Uterus (tissue), 2 donors: ENCODE data around the gene CIRBP.

Experiments
- POLR2A ChIP-seq, 2 donors: fragments of 450-650 bp; IDR thresholded peaks; one replicate each; pipeline ENCODE4 v1.6.1; 2016; ENCODE audit warnings: antibody characterized with exemption in 2 of 2, mild to moderate bottlenecking in 1 of 2, moderate library complexity in 1 of 2
- TF ChIP-seq, protein P1 (sequence below), 4 experiments: fragments of 200-600 bp in 2 of 4; fragments of 450-650 bp in 2 of 4; sonication (generic) in 2 of 4; IDR thresholded peaks; one replicate each; pipeline ENCODE4 v1.5.1; 2016 to 2019; ENCODE audit warnings: antibody characterized with exemption in 4 of 4, mild to moderate bottlenecking in 2 of 4, moderate library complexity in 1 of 4

DNA sequence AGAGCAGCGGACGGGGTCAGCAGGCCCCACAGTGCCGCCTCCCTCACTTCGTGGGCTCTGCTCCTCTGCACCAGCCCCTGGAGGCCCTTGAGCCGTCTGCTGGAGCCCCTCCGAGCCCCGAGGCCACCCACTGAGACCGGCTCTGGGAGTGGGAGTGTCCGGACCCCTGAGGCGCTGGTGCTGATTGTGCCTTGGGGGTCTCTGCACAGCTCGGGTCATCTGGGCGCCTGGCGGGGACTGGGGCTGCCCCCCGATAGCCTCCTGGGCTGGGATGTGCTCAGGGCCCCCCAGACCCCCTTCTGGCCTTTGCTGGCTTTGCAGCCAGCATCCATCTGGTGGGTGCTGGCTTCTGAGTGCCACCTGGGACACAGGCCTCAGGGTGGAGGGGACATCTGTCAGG lies 46.7 kb upstream of the CIRBP start:
- TF ChIP-seq, protein P1, sequence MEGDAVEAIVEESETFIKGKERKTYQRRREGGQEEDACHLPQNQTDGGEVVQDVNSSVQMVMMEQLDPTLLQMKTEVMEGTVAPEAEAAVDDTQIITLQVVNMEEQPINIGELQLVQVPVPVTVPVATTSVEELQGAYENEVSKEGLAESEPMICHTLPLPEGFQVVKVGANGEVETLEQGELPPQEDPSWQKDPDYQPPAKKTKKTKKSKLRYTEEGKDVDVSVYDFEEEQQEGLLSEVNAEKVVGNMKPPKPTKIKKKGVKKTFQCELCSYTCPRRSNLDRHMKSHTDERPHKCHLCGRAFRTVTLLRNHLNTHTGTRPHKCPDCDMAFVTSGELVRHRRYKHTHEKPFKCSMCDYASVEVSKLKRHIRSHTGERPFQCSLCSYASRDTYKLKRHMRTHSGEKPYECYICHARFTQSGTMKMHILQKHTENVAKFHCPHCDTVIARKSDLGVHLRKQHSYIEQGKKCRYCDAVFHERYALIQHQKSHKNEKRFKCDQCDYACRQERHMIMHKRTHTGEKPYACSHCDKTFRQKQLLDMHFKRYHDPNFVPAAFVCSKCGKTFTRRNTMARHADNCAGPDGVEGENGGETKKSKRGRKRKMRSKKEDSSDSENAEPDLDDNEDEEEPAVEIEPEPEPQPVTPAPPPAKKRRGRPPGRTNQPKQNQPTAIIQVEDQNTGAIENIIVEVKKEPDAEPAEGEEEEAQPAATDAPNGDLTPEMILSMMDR (IDR thresholded peaks at IDR 0.05) = no peak
- TF ChIP-seq POLR2A (IDR thresholded peaks at IDR 0.05) = no peak
